SJSA1 (cell line): ENCODE results near the gene FSTL4. TPM values are rescaled to one million over a fixed set of nuclear protein-coding genes. Genes with fewer than 3 reads are reported as not detected.
"Not testable (repeated sequence)": the region's sequence is repeated elsewhere in the genome, so short reads cannot be mapped to it uniquely, and the experiment has no call there.

Experiments
- DNase-seq, 2 experiments: peaks; one replicate each; pipeline ENCODE4 v3.0.0-alpha.2; 2015 to 2020; ENCODE audit warnings: low spot score in 2 of 2, low read depth in 1 of 2
- H3K27ac ChIP-seq: fragments of 250-450 bp; sonication (Bioruptor Pico); 2 replicates; pipeline ENCODE4 v1.5.1; 2020; ENCODE audit warnings: mild to moderate bottlenecking, moderate library complexity
- H3K27me3 ChIP-seq: fragments of 250-450 bp; sonication (Bioruptor Pico); replicated peaks from 2 replicates; pipeline ENCODE4 v1.5.1; 2020; ENCODE audit warnings: mild to moderate bottlenecking, moderate library complexity
- H3K36me3 ChIP-seq: fragments of 250-450 bp; sonication (Bioruptor Pico); 2 replicates; pipeline ENCODE4 v1.5.1; 2020; ENCODE audit warnings: mild to moderate bottlenecking
- H3K4me1 ChIP-seq: fragments of 250-450 bp; sonication (Bioruptor Pico); replicated peaks from 2 replicates; pipeline ENCODE4 v1.6.1; 2021; ENCODE audit warnings: mild to moderate bottlenecking
- H3K4me3 ChIP-seq: fragments of 250-450 bp; sonication (Bioruptor Pico); 2 replicates; pipeline ENCODE4 v1.5.1; 2020; ENCODE audit warnings: mild to moderate bottlenecking
- H3K9me3 ChIP-seq: fragments of 250-450 bp; sonication (Bioruptor Pico); replicated peaks from 2 replicates; pipeline ENCODE4 v1.5.1; 2020; ENCODE audit warnings: mild to moderate bottlenecking
- total RNA-seq: library from RNA; depleted of rRNA; stranded (reverse); fragments of >200 nt; shearing (Covaris generic); gene quantifications from 2 replicates; pipeline ENCODE4 v1.2.3, GENCODE V29; 2014

The FSTL4 gene
- total RNA-seq, 1 experiment from 2014 or later: 2.1 TPM

DNA sequence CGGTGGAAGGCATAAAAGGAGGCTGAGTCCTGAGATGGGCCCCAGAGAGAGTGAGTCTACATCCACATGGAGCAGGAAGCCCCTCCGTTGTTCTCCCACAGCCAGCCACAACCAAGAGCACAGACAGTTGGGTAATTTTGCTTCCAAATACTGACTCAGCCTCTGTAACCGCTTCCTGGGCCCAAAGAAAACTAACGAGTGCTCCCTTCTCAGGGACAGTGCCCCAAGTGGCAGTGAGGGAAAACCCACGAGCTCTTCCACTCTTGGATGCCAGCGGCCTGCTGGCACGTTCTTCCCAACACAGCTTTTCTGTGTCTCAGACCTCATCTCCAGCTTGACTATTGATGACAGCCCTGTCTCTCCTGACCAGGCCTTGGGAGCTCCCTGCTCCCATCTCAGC lies 207.6 kb downstream of the FSTL4 start:
- H3K9me3 ChIP-seq: no peaks in the 10 kb centered on the region
- DNase-seq: peak in 1 of 2 experiments; percentile 45
- H3K4me3 ChIP-seq: no peak overlapping the region
- H3K27me3 ChIP-seq: peaks cover 8% of the 10 kb centered on the region; the same call in 1 of the 2 replicates
- H3K36me3 ChIP-seq: no peaks in the 10 kb centered on the region
- no peak overlapping the region for H3K27ac ChIP-seq
- H3K4me1 ChIP-seq: no peaks in the 10 kb centered on the region; the same call in 1 of the 2 replicates

DNA sequence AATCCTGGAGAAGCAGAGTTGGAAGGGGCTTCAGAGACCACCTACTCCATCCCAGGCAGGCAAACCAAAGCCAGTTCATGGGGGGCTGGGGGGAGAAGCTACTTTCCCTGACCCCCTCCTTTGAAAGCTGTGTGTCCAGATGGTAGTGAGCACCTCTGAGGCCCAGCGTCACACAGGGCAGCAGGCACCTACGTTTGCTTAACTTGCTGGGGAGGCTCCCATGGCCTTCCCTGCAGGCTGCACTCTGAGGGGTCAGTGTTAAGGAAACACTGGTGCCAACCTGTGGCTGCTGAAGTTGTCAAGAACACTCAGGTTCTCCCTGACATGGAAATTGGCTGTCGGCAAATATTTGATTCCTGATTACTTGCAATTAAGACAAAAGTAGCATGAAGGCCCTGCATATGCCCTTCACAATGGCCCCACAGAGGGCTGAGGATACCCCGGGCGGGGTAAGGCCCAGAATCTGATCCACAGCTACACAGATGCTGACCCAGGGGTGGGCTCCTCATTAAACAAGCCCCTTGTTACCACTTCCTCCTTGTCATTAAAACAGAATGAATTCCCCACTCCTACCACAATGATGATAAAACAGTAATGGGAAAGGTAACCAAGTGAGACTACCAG lies 208.5 kb downstream of the FSTL4 start:
- no peak for DNase-seq
- H3K27me3 ChIP-seq: peaks cover 8% of the 10 kb centered on the region; the same call in 1 of the 2 replicates
- no peaks in the 10 kb centered on the region for H3K9me3 ChIP-seq
- no peaks in the 10 kb centered on the region; the same call in 1 of the 2 replicates for H3K4me1 ChIP-seq
- H3K36me3 ChIP-seq: no peaks in the 10 kb centered on the region
- no peak overlapping the region for H3K4me3 ChIP-seq
- H3K27ac ChIP-seq: no peak overlapping the region

DNA sequence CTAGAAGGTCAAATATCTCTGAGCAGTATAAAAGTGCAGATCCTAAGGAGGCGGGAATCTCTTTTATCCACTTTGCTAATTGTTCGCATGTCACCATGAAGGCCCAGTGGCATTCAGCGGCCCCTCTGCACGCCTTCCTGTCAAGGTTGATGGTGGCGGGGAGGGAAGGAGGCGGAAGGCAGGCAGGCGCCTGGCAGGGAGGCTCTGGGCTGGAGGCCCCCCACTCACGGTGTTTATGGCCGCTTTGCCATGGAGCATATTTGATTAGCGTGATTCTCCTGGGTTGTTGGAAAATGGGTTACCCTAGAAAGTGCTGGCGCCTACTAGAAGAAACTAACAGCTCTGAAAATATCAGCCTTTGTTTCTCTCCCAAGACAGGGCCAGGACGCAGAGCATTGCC lies 209.6 kb downstream of the FSTL4 start:
- no peaks in the 10 kb centered on the region for H3K36me3 ChIP-seq
- H3K4me3 ChIP-seq: no peak overlapping the region
- peaks cover 4% of the 10 kb centered on the region; the same call in 1 of the 2 replicates for H3K27me3 ChIP-seq
- DNase-seq: no peak
- no peaks in the 10 kb centered on the region for H3K9me3 ChIP-seq
- H3K27ac ChIP-seq: no peak overlapping the region
- no peaks in the 10 kb centered on the region; the same call in 1 of the 2 replicates for H3K4me1 ChIP-seq

DNA sequence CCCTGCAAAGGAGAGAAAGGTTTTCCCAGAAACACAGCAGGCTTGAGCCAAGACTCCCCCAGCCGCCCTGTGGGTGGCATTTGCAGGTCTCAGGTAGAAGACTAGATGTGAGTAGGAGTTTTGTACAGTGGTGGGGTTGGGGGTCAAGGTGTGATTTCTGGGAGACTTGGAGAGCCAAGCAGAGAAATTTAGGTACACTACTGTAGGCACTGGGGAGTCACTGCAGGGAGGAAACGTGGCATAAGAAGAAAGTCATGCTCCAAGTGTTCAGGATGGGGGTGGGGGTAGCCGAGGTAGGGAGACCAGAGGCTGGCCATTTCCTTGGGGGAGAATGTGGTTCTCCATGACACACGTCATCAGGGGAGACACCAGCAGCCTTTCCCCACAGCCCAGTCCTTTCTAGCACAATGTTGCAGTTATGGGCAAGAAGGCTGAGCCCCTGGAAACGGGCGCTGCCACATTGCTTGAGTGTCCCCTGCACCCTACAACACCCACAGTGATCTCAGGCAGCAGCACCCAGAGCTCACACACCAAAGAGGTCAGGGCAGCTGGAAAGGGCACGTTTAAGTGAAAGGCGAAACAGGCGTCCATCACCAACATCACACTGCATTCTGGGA lies 210.5 kb downstream of the FSTL4 start:
- Histone ChIP-seq H3K4me1 (no peaks in the 10 kb centered on the region; the same call in 1 of the 2 replicates), H3K36me3 (no peaks in the 10 kb centered on the region), H3K27ac (no peak overlapping the region), H3K4me3 (no peak overlapping the region), H3K9me3 (no peaks in the 10 kb centered on the region), H3K27me3 (0 out of 2 replicates have a peak, but pooled peaks cover 6% of the 10 kb centered on the region)
- peak in 1 of 2 experiments; percentile 42 for DNase-seq

DNA sequence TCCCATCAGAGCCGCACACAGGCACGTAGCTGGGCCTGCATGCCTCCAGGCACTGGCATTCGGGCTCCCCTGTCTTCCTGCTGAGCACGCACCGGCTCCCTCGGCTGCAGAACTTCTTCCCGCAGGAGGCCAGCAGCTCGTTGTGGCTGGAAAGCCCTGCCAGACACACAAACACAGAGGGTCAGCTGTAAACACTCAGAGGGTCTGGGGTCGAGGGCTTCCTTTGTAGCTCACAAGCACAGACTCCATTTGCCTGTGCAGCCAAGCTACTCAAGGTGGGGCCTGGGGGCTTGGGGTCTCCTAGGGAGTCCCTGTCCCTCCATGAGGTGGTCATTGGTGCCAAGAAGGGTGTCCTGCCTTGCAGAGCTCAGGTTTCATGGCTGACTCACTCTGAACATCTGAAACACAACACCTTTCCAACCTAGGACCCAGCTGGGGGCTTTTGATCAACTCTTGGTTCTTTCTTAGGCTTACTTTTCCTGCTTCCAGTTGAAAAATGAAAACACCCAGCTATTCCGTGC lies 211.4 kb downstream of the FSTL4 start:
- DNase-seq: no peak
- no peaks in the 10 kb centered on the region; the same call in 1 of the 2 replicates for H3K4me1 ChIP-seq

DNA sequence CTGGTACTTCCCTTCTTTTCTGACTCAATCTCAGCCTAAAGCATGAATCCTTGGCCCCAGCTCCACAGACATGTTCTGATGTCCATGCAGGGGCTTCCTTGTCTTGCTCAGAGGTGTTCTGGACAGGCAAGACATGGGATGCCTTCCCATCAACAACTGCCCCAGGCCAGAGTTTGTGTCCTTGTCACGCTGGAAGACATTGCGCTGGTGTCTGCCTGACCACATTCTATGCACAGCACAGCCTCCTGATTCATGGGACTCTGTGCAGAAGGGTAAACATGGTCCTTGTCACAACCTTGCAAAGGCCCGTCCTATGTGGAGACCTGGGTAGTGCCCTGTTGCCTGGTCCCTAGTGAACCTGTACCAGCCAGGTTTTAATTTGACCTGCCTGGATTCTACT lies 212.2 kb downstream of the FSTL4 start:
- H3K27ac ChIP-seq: no peak overlapping the region
- H3K4me3 ChIP-seq: no peak overlapping the region
- DNase-seq: no peak
- H3K4me1 ChIP-seq: no peaks in the 10 kb centered on the region; the same call in 1 of the 2 replicates
- no peaks in the 10 kb centered on the region for H3K36me3 ChIP-seq
- H3K9me3 ChIP-seq: no peaks in the 10 kb centered on the region
- 0 out of 2 replicates have a peak, but pooled peaks cover 6% of the 10 kb centered on the region for H3K27me3 ChIP-seq

More for the DNA sequence above, 211.4 kb downstream of the FSTL4 start:
- Histone ChIP-seq H3K9me3 (no peaks in the 10 kb centered on the region), H3K36me3 (no peaks in the 10 kb centered on the region), H3K27ac (no peak overlapping the region), H3K27me3 (0 out of 2 replicates have a peak, but pooled peaks cover 6% of the 10 kb centered on the region), H3K4me3 (no peak overlapping the region)

DNA sequence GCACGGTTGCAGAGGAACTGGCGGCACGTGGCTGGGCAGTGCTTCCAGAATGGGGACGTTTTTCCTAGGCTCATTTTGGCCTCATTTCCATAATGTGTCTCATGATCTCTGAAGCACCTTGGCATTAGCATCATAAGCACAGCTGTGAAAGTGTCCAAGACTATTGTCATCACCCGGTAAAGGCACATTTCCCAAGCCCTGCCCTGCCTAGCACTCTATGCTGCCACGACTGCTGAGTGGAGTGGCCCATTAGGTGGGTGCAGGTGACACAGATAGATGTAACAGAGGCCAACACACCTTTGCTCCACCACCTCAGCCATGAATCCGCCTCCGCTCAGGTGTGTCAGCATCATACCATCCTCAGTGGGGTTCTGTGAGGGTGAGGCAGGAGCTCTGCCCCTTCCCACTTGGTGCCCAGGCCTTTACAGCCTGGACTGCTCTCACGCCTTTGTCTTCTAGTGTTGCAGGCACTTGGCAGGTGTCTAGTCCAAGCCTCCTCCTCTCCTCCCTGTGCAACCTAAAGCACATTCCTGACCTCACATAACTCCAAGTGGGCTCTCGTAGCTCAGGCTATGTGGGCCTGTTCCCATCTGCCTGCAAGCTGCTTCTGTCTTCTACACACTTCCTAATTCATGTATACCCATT lies 213.0 kb downstream of the FSTL4 start:
- Histone ChIP-seq H3K27ac (no peak overlapping the region), H3K36me3 (no peaks in the 10 kb centered on the region), H3K4me1 (no peaks in the 10 kb centered on the region; the same call in 1 of the 2 replicates), H3K27me3 (0 out of 2 replicates have a peak, but pooled peaks cover 6% of the 10 kb centered on the region), H3K4me3 (no peak overlapping the region), H3K9me3 (no peaks in the 10 kb centered on the region)
- no peak for DNase-seq

DNA sequence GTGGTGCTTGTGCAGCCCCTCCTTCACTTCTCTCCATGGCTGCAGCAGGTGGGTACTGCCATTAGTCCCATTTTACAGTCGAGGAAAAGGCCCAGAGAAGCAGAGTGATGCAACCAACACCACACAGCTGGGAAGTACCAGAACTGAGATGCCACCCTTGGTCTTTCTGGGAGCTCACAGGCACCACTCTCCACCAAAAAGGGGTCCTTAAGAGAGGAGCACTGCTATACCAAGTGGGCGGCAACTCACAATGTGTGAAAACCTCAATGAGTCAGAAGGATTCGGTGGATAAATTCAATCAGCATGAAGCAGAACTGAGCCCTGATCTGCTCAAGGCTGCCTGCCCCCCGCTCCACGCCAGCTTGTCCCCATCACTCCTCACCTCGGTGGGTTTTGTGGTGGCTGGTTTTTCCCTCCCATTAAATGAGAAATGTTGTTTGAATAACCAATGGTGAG lies 213.7 kb downstream of the FSTL4 start:
- no peak overlapping the region for H3K4me3 ChIP-seq
- no peaks in the 10 kb centered on the region for H3K4me1 ChIP-seq
- no peak overlapping the region for H3K27ac ChIP-seq
- H3K9me3 ChIP-seq: no peaks in the 10 kb centered on the region
- DNase-seq: no peak
- H3K36me3 ChIP-seq: no peaks in the 10 kb centered on the region
- 0 out of 2 replicates have a peak, but pooled peaks cover 6% of the 10 kb centered on the region for H3K27me3 ChIP-seq

DNA sequence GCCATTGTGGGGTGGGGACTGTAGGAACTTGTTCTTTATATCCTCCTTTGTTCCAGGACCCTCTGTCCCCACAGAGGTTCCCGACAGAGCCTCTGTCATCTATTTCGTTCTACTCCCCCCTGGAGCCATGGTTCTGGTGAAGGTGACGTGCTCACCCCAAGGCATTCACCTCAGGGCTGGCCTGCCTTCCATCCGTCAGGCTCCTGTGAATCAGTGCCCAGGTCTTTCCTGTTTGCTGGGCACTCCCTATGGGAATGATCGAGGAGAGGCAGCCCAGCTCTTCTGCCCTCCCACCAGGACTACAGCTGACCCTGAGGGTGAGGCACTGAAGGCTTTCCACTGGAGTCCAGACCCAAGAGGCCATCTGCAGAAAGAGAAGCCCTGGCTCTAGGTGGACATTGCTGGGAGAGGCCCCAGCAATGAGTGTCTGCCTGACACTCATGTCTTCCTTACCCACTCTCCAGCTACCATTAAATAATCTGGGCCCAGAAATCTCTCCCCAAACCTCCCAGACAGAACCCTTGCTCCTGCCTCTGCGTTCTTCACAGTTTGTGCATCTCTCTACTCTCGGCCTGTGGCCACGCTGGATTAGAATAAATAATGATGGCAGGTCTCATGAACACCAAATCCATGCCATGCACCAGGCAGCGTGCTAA lies 214.2 kb downstream of the FSTL4 start:
- Histone ChIP-seq H3K27ac (no peak overlapping the region), H3K36me3 (no peaks in the 10 kb centered on the region), H3K9me3 (no peaks in the 10 kb centered on the region), H3K27me3 (peaks cover 9% of the 10 kb centered on the region; the same call in 1 of the 2 replicates), H3K4me3 (no peak overlapping the region), H3K4me1 (no peaks in the 10 kb centered on the region)
- no peak for DNase-seq

DNA sequence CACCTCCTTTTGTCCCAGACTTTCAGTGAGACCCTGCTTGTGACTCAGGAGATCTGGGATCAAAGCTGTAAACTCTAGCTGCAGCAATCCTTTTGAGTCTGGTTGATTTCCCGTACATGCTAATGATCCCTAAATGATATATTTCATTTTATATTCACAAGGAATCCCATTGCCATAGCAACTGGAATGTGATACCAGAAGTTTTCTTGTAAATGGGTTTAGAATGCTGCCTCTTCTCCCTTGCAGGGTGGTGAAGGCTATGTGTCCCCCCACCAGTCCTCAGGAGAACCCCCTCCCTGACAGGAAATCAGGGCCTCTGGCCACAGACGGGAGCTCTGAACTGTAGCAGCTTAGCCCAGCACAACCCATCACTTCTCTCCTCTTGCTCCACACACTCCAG lies 215.0 kb downstream of the FSTL4 start:
- no peak overlapping the region for H3K4me3 ChIP-seq
- no peak overlapping the region for H3K27ac ChIP-seq
- H3K9me3 ChIP-seq: no peaks in the 10 kb centered on the region
- H3K27me3 ChIP-seq: peaks cover 14% of the 10 kb centered on the region; the same call in 1 of the 2 replicates
- H3K4me1 ChIP-seq: no peaks in the 10 kb centered on the region
- H3K36me3 ChIP-seq: no peaks in the 10 kb centered on the region
- no peak for DNase-seq

DNA sequence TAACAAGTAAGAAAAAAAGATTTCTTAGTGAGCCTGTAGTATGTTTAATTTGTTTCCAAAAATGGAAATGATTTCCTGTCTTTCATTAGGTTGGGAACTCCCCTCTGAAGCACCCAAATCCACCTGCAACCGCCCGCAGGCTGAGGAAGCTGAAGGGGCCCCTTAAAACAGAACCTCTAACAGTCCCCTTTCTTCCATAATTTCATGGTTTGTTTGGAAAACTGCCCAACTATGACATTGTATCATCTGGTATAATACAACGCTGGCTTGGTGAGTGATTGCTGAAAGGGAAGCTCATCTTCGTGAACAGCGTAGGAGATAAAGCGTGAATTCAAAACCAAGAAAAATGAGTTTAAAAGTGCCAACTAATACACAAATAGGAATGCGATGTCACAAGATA lies 215.5 kb downstream of the FSTL4 start:
- DNase-seq: no peak
- Histone ChIP-seq H3K36me3 (no peaks in the 10 kb centered on the region), H3K27ac (no peak overlapping the region), H3K9me3 (no peaks in the 10 kb centered on the region), H3K27me3 (peaks cover 14% of the 10 kb centered on the region; the same call in 1 of the 2 replicates), H3K4me1 (no peaks in the 10 kb centered on the region), H3K4me3 (no peak overlapping the region)

DNA sequence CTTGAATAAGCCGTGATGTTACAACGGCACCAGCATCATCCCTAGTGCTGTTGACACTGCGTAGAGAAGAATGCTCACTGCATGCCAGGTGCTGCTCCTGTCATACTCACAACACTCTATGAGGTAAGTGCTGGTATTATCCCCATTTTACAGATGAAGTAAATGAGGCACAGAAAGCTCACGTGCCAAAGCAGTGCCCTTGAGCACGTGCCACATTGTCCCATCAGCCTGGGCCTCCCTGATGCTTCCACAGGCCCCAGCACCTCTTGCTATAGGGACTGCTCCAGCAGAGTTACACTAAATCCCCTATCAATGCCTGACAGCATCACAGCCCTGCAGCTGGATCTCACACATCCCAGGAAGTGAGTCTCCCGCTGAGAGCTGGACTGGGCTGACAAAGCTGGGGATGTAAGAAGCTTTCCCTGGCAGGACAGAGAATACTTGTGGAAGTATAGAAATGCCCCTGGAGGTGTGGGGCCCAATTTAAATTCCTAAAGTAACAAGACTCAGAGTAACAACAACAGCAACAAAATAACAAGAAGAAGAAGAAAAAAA lies 216.1 kb downstream of the FSTL4 start:
- Histone ChIP-seq H3K4me3 (no peak overlapping the region), H3K4me1 (no peaks in the 10 kb centered on the region), H3K27me3 (peaks cover 15% of the 10 kb centered on the region; the same call in 1 of the 2 replicates), H3K27ac (no peak overlapping the region), H3K36me3 (no peaks in the 10 kb centered on the region), H3K9me3 (no peaks in the 10 kb centered on the region)
- DNase-seq: no peak

DNA sequence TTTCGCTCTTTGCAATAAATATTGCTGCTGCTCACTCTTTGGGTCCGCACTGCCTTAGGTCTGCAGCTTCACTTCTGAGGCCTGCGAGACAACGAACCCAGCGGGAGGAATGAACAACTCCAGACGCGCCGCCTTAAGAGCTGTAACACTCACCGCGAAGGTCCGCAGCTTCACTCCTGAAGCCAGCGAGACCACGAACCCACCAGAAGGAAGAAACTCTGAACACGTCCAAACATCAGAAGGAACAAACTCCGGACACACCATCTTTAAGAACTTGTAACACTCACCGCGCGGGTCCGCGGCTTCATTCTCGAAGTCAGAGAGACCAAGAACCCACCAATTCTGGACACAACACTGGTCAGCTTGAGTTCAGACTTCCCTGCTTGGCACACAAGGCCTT lies 217.1 kb downstream of the FSTL4 start:
- H3K9me3 ChIP-seq, DNase-seq, H3K27ac ChIP-seq, H3K4me3 ChIP-seq, H3K4me1 ChIP-seq, H3K36me3 ChIP-seq: not testable (repeated sequence)
- peaks cover 25% of the 10 kb centered on the region for H3K27me3 ChIP-seq
